Activated gamma-delta T cell (primary cell): ENCODE results near the gene ZER1.
A peak's percentile ranks its signal among the peaks of the same experiment; 100 is the strongest.
"Not testable (repeated sequence)": the region's sequence is repeated elsewhere in the genome, so short reads cannot be mapped to it uniquely, and the experiment has no call there.

Experiments used
- DNase-seq: peaks from one replicate; lab custom pipeline; 2025; lab: John Stamatoyannopoulos, UW
- total RNA-seq, 2 donors: gene quantifications; one replicate each; lab custom pipeline; 2026; lab: John Stamatoyannopoulos, UW

The ZER1 gene
- 67.3 to 70.4 reads per million in 2 donors for total RNA-seq

GRCh38 chr9:128771745-128772519 is at the start of gene ZER1:
TSS of gene ZER1 (minus strand) at chr9:128771927. CDS start at chr9:128755565, 16,362 bp downstream.
- DNase-seq, result peak; percentile 92

DNA sequence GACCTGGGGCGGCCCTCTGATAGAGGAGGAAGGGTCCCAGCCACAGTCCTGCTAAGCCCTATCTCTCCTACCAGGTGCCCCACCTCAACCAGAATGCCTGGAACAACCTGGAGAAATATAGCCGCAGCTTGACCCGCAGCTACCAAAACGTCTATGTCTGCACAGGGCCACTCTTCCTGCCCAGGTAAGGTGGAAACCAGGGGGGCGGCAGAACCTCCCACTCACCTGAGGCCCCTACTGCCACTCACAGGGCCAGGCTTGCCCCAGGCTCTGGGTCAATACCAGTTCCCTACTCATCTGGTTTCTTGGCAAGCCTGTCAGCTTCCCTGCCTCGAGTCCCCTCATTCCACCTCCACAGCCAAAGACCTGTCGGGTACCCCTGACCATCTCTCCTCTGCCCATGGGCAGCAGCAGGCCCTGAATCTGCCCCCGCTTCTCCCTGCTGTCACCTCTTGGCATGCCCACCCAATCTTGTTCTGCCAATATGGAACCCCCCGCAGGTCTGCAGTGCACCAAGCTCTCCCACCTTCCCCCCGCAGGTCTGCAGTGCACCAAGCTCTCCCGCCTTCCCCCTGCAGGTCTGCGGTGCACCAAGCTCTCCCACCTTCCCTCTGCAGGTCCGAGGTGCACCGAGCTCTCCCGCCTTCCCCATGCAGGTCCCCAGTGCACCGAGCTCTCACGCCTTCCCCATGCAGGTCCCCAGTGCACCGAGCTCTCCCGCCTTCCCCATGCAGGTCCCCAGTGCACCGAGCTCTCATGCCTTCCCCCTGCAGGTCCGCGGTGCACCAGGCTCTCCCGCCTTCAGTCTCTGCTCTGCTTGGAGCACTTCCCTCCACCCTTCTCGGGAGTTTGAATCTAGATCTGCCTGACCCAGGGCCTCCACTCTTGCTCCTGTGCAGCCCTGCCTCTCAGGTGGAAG is 49.2 kb upstream of the ZER1 start:
- no peak for DNase-seq

- no peak for DNase-seq
These were observed 48.3 kb upstream of the ZER1 start for GRCh38 chr9:128819716-128820664.

DNA sequence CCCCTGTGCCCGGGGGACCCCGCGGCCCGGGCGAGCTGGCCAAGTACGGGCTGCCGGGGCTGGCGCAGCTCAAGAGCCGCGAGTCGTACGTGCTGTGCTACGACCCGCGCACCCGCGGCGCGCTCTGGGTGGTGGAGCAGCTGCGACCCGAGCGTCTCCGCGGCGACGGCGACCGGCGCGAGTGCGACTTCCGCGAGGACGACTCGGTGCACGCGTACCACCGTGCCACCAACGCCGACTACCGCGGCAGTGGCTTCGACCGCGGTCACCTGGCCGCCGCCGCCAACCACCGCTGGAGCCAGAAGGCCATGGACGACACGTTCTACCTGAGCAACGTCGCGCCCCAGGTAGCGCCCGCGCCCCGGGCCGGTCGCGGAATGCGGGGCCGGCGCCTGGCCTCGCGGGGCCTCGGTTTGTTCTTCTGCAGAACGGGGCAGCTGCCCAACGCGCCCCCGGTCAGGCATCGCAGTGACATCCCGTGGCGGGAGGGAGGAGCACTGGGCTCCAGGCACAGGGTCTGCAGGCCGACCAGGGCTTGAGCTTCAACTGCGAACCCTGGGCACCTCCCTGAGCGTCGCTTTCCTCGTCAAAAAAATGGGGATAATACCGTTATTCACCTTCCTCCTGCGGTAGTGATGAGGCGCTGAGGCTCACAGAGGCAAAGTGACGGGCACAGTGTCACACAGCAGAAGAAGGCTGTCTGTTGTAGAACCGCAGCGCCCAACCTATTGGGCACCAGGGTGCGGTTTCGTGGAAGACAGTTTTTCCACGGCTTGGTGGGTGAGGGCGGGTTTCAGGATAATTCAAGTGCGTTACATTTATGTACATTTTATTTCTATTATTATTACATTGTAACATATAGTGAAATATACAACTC is 47.4 kb upstream of the ZER1 start:
- DNase-seq, result peak; percentile 46

DNA sequence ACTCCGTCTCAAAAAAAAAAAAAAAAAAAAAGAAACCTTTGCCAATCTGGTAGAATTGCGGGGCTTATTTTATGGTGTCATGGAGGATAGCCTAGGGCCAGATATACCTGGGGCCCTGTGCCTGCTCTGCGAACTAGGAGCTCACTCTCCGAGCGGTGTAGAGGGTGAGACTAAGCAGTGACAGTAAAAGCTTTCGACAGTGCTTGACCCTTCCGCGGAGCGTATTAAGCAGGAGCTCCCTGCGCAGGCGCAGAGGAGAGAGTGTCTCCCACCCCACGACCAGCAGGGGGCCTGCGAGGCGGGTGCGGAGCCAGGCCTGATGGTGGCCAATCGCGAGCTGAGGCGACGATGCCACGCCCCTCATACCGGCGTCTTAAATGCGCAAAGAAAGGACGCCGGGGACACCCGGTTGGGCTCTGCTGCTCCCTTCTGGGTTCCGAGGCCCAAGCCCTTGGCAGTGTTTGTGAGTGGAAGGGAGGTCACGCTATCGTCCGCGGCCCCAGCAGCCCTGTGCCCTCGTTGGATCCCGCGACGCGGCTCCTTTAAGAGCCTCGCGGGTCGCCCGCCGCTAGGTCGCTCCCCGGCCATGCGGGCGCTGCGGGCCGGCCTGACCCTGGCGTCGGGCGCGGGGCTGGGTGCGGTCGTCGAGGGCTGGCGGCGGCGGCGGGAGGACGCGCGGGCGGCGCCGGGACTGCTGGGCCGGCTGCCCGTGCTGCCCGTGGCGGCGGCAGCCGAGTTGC is 46.5 kb upstream of the ZER1 start, which contains the start of gene ENDOG:
Gene ENDOG (plus strand): TSS at position 402 of the 740 bp plus-strand sequence. CDS start 185 bp downstream, at position 587.
- peak; percentile 89 for DNase-seq

DNA sequence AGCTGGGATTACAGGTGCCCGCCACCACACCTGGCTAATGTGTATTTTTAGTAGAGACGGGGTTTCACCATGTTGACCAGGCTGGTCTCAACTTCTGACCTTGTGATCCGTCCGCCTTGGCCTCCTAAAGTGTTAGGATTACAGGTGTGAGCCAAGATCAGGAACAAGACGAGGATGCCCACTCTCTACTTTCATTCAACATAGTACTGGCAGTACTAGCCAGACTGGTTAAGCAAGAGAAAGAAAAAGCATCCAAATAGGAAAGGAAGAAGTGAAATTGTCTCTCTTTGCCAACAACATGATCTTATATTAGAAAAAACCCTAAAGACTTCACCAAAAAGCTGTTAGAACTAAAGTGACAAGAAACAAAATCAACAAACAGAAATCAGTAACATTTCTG is 39.1 kb upstream of the ZER1 start:
- no peak for DNase-seq

GRCh38 chr9:128809831-128810230 is 38.1 kb upstream of the ZER1 start:
- DNase-seq, result no peak

- no peak for DNase-seq
These were observed 37.4 kb upstream of the ZER1 start for GRCh38 chr9:128809036-128809599.

- DNase-seq, result no peak
These were observed 36.8 kb upstream of the ZER1 start for GRCh38 chr9:128808543-128808942.

- DNase-seq, result no peak
These were observed 36.1 kb upstream of the ZER1 start for GRCh38 chr9:128807827-128808226.

- DNase-seq, result no peak
These were observed 33.9 kb upstream of the ZER1 start for GRCh38 chr9:128805661-128806060.

DNA sequence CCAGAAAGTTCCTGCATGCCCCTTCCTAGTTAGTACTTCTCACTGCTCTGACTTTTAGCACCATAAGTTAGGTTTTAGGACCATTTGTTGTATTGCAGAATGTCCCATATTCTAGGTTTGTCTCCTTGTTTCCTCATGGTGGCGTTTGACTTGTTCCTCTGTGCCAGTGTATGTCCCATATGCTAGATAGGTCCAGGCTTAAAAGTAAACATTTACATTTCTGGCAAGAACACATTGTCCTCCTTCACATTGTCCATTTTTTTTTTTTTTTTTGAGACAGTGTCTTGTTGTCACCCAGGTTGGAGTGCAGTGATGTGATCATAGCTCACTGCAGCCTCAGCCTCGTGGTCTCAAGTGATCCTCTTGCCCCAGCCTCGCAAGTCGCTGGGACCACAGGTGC is 30.8 kb upstream of the ZER1 start:
- no peak for DNase-seq

DNA sequence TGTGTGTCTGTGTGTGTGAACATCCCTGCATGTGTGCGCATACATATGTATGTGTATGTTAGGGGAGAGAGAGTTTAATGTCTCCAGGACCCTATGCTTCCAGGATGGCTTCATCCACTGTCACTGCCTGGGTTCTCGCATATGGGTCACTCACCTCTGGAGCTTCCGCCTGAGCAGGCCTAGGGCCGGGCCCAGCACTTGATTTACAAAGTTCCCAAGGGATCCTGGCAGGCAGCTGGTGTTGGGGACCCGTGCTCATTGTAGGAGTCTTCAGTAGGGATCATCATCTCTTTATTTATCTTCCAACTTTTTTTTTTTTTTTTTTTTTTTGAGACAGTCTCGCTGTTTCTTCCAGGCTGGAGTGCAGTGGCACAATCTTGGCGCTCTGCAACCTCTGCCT is 28.3 kb upstream of the ZER1 start:
- DNase-seq, result no peak

DNA sequence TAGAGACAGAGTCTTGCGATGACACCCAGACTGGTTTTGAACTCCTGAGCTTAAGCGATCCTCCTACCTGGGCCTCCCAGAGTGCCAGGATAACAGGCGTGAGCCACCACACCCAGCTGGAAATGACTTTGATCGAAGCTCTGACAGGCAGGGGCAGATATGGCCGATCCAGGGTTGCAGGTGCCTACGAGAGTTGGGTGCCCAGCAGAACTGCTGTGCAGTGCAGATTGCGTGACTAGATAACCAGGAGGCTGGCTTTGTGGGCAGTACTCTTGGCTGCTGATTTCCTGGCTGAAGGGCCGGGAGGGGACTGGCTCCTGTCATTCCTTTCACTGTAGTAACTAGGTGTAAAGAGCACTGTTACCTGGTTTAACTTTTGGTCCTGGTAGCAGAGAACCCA is 27.2 kb upstream of the ZER1 start:
- DNase-seq, result no peak

DNA sequence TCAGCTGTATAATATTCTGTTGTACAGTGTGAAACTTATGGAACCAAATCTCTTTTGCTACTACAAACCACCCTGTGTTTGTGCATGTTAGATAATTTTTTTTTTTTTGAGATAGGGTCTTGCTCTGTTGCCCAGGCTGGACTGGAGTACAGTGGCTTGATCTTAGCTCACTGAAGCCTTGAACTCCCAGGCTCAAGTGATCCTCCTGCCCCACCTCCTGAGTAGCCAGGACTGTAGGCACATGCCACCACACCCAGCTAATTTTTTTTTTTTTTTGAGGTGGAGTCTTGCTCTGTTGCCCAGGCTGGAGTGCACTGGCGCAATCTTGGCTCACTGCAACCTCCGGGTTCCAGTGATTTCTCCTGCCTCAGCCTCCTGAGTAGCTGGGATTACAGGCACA is 23.2 kb upstream of the ZER1 start:
- not testable (repeated sequence) for DNase-seq

GRCh38 chr9:128792978-128793686 is 21.4 kb upstream of the ZER1 start:
- DNase-seq, result no peak

DNA sequence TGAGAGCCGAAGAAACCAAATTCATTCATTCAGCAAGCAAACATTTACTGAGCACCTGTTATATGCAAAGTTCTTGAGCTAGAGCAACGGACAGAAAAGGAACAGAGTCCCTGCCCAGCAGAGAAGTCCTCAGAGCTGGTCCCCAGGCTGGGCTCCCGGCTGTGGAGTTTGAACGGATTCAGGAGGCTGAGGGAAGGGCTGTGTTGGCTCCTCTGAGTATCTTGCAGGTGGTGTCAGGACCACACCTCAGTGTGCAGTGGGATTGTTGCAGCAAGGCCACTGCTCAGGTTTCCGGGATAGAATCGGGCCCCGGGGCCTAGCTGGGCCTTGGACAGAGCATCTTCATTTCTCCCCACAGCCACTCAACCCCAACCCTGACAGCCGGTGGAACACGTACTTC is 20.4 kb upstream of the ZER1 start:
- DNase-seq, result no peak

DNA sequence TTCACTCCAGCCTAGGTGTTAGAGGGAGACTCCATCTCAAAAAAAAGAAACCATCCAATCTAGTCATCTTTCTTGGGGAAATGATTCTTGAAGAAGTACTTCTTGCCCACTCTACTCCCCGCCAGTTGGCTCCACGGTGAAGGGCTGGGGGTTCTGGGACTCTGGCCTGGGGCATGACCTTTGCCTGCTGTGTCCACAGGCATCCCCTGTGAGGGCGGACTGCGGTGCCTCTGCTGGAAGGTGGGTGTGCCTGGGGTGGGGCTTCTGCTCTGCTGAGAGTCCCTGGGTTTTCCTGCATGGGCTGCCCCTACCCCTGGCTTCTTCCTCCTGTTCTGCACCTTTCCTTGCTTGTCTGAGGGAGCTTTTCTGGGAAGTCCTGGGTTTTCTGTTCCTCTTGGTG is 18.8 kb upstream of the ZER1 start:
- DNase-seq, result no peak

GRCh38 chr9:128788445-128788844 is 16.7 kb upstream of the ZER1 start:
- no peak for DNase-seq
